ENCODE data around the gene ZNF581.

- TF ChIP-seq, protein P1, sequence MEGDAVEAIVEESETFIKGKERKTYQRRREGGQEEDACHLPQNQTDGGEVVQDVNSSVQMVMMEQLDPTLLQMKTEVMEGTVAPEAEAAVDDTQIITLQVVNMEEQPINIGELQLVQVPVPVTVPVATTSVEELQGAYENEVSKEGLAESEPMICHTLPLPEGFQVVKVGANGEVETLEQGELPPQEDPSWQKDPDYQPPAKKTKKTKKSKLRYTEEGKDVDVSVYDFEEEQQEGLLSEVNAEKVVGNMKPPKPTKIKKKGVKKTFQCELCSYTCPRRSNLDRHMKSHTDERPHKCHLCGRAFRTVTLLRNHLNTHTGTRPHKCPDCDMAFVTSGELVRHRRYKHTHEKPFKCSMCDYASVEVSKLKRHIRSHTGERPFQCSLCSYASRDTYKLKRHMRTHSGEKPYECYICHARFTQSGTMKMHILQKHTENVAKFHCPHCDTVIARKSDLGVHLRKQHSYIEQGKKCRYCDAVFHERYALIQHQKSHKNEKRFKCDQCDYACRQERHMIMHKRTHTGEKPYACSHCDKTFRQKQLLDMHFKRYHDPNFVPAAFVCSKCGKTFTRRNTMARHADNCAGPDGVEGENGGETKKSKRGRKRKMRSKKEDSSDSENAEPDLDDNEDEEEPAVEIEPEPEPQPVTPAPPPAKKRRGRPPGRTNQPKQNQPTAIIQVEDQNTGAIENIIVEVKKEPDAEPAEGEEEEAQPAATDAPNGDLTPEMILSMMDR (IDR thresholded peaks at IDR 0.05) = no peak
- TF ChIP-seq POLR2A (IDR thresholded peaks at IDR 0.05) = no peak
- no peak for TF ChIP-seq EP300 (IDR thresholded peaks at IDR 0.05)
These were observed 863 bp downstream of the ZNF581 start for GRCh38 chr19:55644191-55644833.

All from ovary (tissue), 3 donors.